ENCODE data around the gene CT47C1. TPM values are rescaled to one million over a fixed set of nuclear protein-coding genes. Genes with fewer than 3 reads are reported as not detected.

CT47C1 gene
- total and polyA plus RNA-seq, 9 of the 15 experiments (the other 6 are each of a cell fraction or from before 2014, with no cell fraction given) = not detected

DNA sequence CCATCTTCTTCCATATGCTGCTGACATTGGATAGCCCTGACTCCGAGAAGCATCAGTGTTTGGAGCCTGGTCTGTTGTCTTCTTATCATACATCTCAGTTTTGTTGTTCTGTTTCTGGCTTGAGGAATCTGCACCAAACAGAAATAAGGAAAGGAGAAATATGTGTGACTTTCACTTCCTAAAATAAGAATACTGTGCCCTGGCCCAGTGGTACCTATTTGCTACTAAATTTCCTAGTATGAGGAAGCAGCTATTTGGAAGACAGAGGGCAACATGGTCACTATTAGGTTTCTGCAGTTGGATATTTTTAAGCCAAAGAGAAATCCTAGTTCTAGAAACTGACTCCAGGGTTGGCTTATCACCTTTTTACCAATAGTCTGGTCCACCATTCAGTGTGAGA, 16.8 kb downstream of the CT47C1 start (continued):
- TF ChIP-seq, protein P1, sequence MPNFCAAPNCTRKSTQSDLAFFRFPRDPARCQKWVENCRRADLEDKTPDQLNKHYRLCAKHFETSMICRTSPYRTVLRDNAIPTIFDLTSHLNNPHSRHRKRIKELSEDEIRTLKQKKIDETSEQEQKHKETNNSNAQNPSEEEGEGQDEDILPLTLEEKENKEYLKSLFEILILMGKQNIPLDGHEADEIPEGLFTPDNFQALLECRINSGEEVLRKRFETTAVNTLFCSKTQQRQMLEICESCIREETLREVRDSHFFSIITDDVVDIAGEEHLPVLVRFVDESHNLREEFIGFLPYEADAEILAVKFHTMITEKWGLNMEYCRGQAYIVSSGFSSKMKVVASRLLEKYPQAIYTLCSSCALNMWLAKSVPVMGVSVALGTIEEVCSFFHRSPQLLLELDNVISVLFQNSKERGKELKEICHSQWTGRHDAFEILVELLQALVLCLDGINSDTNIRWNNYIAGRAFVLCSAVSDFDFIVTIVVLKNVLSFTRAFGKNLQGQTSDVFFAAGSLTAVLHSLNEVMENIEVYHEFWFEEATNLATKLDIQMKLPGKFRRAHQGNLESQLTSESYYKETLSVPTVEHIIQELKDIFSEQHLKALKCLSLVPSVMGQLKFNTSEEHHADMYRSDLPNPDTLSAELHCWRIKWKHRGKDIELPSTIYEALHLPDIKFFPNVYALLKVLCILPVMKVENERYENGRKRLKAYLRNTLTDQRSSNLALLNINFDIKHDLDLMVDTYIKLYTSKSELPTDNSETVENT (CRISPR knock-in tag; IDR thresholded peaks at IDR 0.05) = no peak
- no peak for TF ChIP-seq TEAD1 (CRISPR knock-in tag; IDR thresholded peaks at IDR 0.05)
- no peak for TF ChIP-seq ZFP36 (IDR thresholded peaks at IDR 0.05; ENCODE audit: low read depth, low read length, partially characterized antibody)
- TF ChIP-seq CBFA2T2 (conservative IDR thresholded peaks at IDR 0.05) = no peak
- TF ChIP-seq, protein P2, sequence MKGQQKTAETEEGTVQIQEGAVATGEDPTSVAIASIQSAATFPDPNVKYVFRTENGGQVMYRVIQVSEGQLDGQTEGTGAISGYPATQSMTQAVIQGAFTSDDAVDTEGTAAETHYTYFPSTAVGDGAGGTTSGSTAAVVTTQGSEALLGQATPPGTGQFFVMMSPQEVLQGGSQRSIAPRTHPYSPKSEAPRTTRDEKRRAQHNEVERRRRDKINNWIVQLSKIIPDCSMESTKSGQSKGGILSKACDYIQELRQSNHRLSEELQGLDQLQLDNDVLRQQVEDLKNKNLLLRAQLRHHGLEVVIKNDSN (CRISPR knock-in tag; IDR thresholded peaks at IDR 0.05) = no peak
- TF ChIP-seq ZNF143 (CRISPR knock-in tag; IDR thresholded peaks at IDR 0.05) = no peak
- no peak for TF ChIP-seq BRF1 (IDR thresholded peaks at IDR 0.05; ENCODE audit: borderline replicate concordance, extremely low read depth, insufficient read length)
- TF ChIP-seq MEIS2 (IDR thresholded peaks at IDR 0.05; ENCODE audit: partially characterized antibody) = no peak

DNA sequence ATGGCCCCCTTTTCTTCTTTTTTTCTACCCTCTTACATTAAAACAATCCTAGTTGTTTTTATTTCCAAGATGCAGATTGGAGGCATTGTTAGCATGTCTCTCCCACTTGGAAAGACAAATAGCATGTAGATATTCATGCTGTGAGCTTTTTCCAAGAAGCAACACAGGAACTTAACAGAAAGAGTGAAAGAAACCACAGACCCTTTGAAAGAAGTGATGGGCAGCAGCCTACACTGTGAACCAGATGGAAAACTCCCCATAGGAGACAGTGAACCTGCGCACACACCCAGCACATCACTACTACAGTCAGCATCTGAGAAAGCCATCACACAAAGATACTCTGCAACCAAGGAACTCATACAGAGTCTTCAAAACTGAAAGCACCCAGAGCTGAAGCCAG, 17.8 kb downstream of the CT47C1 start:
- Histone ChIP-seq H3K27me3 (ENCODE audit: control insufficient read depth in 2 of 2, insufficient read depth in 2 of 2, low read length in 2 of 2) (peaks cover 0 to 10% of the 10 kb centered on the region in 2 experiments; a peak in 2 of 5 replicates), H3K9me3 (replicated peaks; ENCODE audit: control insufficient read depth, insufficient read depth, low read depth, low read length) (no peaks in the 10 kb centered on the region), H3K9me1 (ENCODE audit: control insufficient read depth, insufficient read depth, low read length) (no peaks in the 10 kb centered on the region), H3K36me3 (ENCODE audit: control insufficient read depth, insufficient read depth, low read length) (no peaks in the 10 kb centered on the region), H3K27ac (ENCODE audit: extremely low read depth, low read depth, low read length) (no peak overlapping the region), H3K9ac (ENCODE audit: insufficient read depth in 1 of 2, low read depth in 2 of 2, low read length in 2 of 2) (no peak overlapping the region), H3K4me1 (replicated peaks in 1 of 2; ENCODE audit: control insufficient read depth in 2 of 2, insufficient read depth in 2 of 2, low read length in 2 of 2) (no peaks in the 10 kb centered on the region), H3K79me2 (ENCODE audit: control insufficient read depth, insufficient read depth, low read length) (no peaks in the 10 kb centered on the region), H3K4me3 (no peak overlapping the region), H4K20me1 (replicated peaks; ENCODE audit: control insufficient read depth, insufficient read depth, low read length) (no peaks in the 10 kb centered on the region), H2AFZ (ENCODE audit: low read depth, low read length) (no peak overlapping the region), H3K4me2 (ENCODE audit: insufficient read depth, low read length) (no peak overlapping the region)
- POLR2A ChIA-PET = no interaction called here
- in situ Hi-C loops (cut with MboI) (no loop called here), intact Hi-C loops (cut with micrococcal nuclease) (no loop called here)
- CTCF ChIA-PET (ENCODE audit: low intra/inter-chr PET ratio) = no interaction called here
- ATAC-seq = no peak
- no peak for DNase-seq (ENCODE audit: extremely low read depth in 1 of 4, low spot score in 3 of 4)
- FAIRE-seq = no peak
- BruUV-seq (replicated peaks) = no TSS peak
- 0% methylated on average over 1 of the region's 1 CpG for WGBS (ENCODE audit: insufficient coverage, low coverage, missing lambda C conversion rate)
- TF ChIP-seq HDAC2 (IDR thresholded peaks at IDR 0.05) (no peak), MBD2 (IDR thresholded peaks at IDR 0.05; ENCODE audit: borderline replicate concordance, low read depth) (no peak)
- TF ChIP-seq, protein P3, sequence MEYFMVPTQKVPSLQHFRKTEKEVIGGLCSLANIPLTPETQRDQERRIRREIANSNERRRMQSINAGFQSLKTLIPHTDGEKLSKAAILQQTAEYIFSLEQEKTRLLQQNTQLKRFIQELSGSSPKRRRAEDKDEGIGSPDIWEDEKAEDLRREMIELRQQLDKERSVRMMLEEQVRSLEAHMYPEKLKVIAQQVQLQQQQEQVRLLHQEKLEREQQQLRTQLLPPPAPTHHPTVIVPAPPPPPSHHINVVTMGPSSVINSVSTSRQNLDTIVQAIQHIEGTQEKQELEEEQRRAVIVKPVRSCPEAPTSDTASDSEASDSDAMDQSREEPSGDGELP (CRISPR knock-in tag; IDR thresholded peaks at IDR 0.05; ENCODE audit: borderline replicate concordance) = no peak
- TF ChIP-seq, protein P4, sequence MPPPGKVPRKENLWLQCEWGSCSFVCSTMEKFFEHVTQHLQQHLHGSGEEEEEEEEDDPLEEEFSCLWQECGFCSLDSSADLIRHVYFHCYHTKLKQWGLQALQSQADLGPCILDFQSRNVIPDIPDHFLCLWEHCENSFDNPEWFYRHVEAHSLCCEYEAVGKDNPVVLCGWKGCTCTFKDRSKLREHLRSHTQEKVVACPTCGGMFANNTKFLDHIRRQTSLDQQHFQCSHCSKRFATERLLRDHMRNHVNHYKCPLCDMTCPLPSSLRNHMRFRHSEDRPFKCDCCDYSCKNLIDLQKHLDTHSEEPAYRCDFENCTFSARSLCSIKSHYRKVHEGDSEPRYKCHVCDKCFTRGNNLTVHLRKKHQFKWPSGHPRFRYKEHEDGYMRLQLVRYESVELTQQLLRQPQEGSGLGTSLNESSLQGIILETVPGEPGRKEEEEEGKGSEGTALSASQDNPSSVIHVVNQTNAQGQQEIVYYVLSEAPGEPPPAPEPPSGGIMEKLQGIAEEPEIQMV (tag; conservative IDR thresholded peaks at IDR 0.05; ENCODE audit: low read depth) = no peak
- TF ChIP-seq, protein P5, sequence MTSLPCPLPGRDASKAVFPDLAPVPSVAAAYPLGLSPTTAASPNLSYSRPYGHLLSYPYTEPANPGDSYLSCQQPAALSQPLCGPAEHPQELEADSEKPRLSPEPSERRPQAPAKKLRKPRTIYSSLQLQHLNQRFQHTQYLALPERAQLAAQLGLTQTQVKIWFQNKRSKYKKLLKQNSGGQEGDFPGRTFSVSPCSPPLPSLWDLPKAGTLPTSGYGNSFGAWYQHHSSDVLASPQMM (CRISPR knock-in tag; IDR thresholded peaks at IDR 0.05) = no peak

Measured in K562 (cell line).